Breast epithelium (tissue), 3 donors: ENCODE results near the gene FAM174C.

ENCODE experiments used
- CTCF ChIP-seq, 3 donors: fragments of 450-650 bp; IDR thresholded peaks; one replicate each; pipeline ENCODE4 v1.5.1; 2016 to 2017; ENCODE audit warnings: antibody characterized with exemption in 3 of 3, mild to moderate bottlenecking in 3 of 3, moderate library complexity in 3 of 3
- POLR2A ChIP-seq: fragments of 450-650 bp; IDR thresholded peaks from one replicate; pipeline ENCODE4 v1.6.1; 2016; ENCODE audit warnings: antibody characterized with exemption, mild to moderate bottlenecking, moderate library complexity
- POLR2AphosphoS5 ChIP-seq, 3 donors: sonication (generic); formaldehyde crosslinking; IDR thresholded peaks; one replicate each; pipeline ENCODE4 v1.6.1; 2017; ENCODE audit warnings: antibody characterized with exemption in 3 of 3

- TF ChIP-seq CTCF (IDR thresholded peaks at IDR 0.05) (no peak), POLR2A (no peak), POLR2AphosphoS5 (IDR thresholded peaks at IDR 0.05) (no peak)
Observed at GRCh38 chr19:1232652-1233072, 42.7 kb upstream of the FAM174C start.
